DMS53 (cell line): ENCODE results near the gene MED1.
"Not testable (repeated sequence)": the region's sequence is repeated elsewhere in the genome, so short reads cannot be mapped to it uniquely, and the experiment has no call there.

Experiments
- DNase-seq: peaks from one replicate; lab custom pipeline; 2025; lab: John Stamatoyannopoulos, UW

The MED1 gene

GRCh38 chr17:39450847-39451581 is at the start of gene MED1:
Gene MED1, minus strand, starts transcription at chr17:39451263. Its CDS starts 201 bp downstream, at chr17:39451062.
- peak; percentile 98 for DNase-seq

- not testable (repeated sequence) for DNase-seq
Observed at GRCh38 chr17:39496921-39497320, 45.9 kb upstream of the MED1 start.

- DNase-seq = no peak
Observed at GRCh38 chr17:39487946-39488345, 36.9 kb upstream of the MED1 start.

- not testable (repeated sequence) for DNase-seq
Observed at GRCh38 chr17:39487490-39487889, 36.4 kb upstream of the MED1 start.

- no peak for DNase-seq
Observed at GRCh38 chr17:39486242-39486641, 35.2 kb upstream of the MED1 start.

- no peak for DNase-seq
Observed at GRCh38 chr17:39485555-39485954, 34.5 kb upstream of the MED1 start.

- DNase-seq = no peak
Observed at GRCh38 chr17:39484178-39484577, 33.1 kb upstream of the MED1 start.

GRCh38 chr17:39483506-39483905 is 32.4 kb upstream of the MED1 start:
- DNase-seq = no peak

- DNase-seq = not testable (repeated sequence)
Observed at GRCh38 chr17:39479631-39480030, 28.6 kb upstream of the MED1 start.

GRCh38 chr17:39473310-39473709 is 22.2 kb upstream of the MED1 start:
- no peak for DNase-seq

- DNase-seq = not testable (repeated sequence)
Observed at GRCh38 chr17:39468610-39469009, 17.5 kb upstream of the MED1 start.

GRCh38 chr17:39464639-39465181 is 13.6 kb upstream of the MED1 start:
- not testable (repeated sequence) for DNase-seq

- DNase-seq = peak; percentile 31
Observed at GRCh38 chr17:39462631-39463375, 11.7 kb upstream of the MED1 start.

GRCh38 chr17:39461926-39462569 is 11.0 kb upstream of the MED1 start:
- DNase-seq = peak; percentile 62

GRCh38 chr17:39461113-39461925 is 10.3 kb upstream of the MED1 start, which contains the start of gene CDK12:
Gene CDK12, plus strand, starts transcription at chr17:39461486. Its CDS starts 586 bp downstream, at chr17:39462072.
- DNase-seq = peak; percentile 99

GRCh38 chr17:39455919-39456318 is 4.9 kb upstream of the MED1 start:
- no peak for DNase-seq

GRCh38 chr17:39450051-39450450 is 1.0 kb downstream of the MED1 start:
- no peak for DNase-seq

- DNase-seq = no peak
Observed at GRCh38 chr17:39447561-39447960, 3.5 kb downstream of the MED1 start.

GRCh38 chr17:39443326-39443725 is 7.7 kb downstream of the MED1 start:
- peak; percentile 10 for DNase-seq

GRCh38 chr17:39439868-39440267 is 11.2 kb downstream of the MED1 start:
- DNase-seq = not testable (repeated sequence)

- no peak for DNase-seq
Observed at GRCh38 chr17:39429600-39429999, 21.5 kb downstream of the MED1 start.
